GM10248 (cell line): ENCODE results near the gene KLK12.
A peak's percentile ranks its signal among the peaks of the same experiment; 100 is the strongest.

Experiments used
- CTCF ChIA-PET: fragments of 300-600 bp; sonication (Branson Sonifier 250); formaldehyde crosslinking; extraction: SDS; loops from one replicate; lab custom pipeline; 2021; ENCODE audit warnings: antibody characterized with exemption; lab: Yijun Ruan, JAX
- POLR2A ChIA-PET: fragments of 350-650 bp; sonication (Branson Sonifier 250); formaldehyde crosslinking; extraction: SDS; loops from one replicate; lab custom pipeline; 2020; ENCODE audit warnings: antibody characterized with exemption; lab: Yijun Ruan, JAX
- DNase-seq: peaks from one replicate; pipeline ENCODE4 v3.0.0; 2012; ENCODE audit errors: extremely low spot score
- CTCF ChIP-seq: IDR thresholded peaks from 2 replicates; pipeline ENCODE4 v1.5.1; 2012; ENCODE audit warnings: mild to moderate bottlenecking, low read depth; ENCODE audit errors: extremely low read depth, missing control alignments, control extremely low read depth

KLK12 gene

DNA sequence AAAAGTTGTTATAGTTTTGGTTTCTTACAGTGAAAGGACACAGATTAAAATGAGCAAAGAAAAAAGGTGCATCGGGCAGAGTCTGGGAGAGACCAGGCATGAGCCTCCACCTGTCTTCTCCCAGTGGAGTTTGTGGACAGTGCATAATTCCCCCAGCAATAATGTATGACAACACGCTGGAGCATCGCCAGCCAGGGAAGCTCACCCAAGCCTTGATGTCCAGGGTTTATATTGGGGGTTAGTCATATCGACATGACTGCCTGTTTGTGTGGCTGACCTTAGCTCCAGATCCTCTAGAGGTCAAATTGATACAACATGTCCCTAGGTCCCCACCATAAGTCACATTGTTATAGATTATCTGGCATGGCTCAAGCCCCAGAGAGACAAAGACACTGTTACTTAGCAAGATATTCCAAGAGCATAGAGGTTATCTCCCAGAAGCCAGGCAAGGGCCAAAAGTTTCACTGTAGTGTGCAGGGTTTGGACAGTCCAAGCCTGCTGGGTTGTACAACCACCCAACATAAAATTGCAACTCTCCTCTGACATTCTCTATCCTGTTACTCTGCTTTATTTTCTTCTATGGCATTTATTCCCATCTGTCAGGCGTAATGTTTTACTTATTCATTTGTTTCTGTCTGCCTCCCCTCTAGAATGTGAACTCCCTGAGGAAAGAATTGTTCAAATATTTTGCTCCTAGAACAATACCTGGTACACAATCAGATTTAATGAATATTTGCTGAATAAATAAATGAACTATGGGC is 35.7 kb upstream of the KLK12 start:
- DNase-seq, result no peak
- ChIA-PET POLR2A (no interaction called here), CTCF (no interaction called here)
- no peak for TF ChIP-seq CTCF

- POLR2A ChIA-PET, result no interaction called here
- DNase-seq, result no peak
- no peak for TF ChIP-seq CTCF
- CTCF ChIA-PET, result no interaction called here
Measured at GRCh38 chr19:51066393-51067186, 31.8 kb upstream of the KLK12 start.

GRCh38 chr19:51065221-51065960 is 30.6 kb upstream of the KLK12 start:
- no peak for TF ChIP-seq CTCF
- CTCF ChIA-PET, result no interaction called here
- POLR2A ChIA-PET, result no interaction called here
- no peak for DNase-seq

- no peak for TF ChIP-seq CTCF
- ChIA-PET CTCF (no interaction called here), POLR2A (no interaction called here)
- peak; percentile 44 for DNase-seq
Measured at GRCh38 chr19:51064534-51065220, 29.9 kb upstream of the KLK12 start, which contains the start of gene KLK13. TSS of gene KLK13 (minus strand) at chr19:51065092. CDS start at chr19:51065067, 25 bp downstream.

DNA sequence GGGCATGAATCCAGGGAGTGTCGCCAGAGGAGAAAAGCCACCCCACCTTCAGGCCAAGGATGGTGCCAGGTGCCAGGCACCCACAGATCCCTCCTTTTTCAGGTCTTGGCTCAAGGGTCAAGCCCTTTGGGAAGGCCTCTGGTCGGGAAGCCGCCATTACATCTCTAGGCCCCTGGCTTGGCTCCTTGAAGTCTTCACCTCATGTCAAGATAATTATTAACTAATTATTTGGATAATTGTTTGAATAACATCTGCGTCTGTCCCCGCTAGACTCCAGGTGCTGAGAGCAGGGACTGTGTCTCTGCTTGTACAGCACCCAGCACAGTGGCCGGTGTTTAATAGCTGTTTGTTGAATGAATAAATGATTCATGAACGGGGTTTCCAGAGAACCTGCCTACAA is 28.9 kb upstream of the KLK12 start:
- ChIA-PET CTCF (interaction anchor here (1.0 kb wide), 1 partner anchor 29 kb away, joined by 3 read pairs; no protein-coding TSS in a partner anchor), POLR2A (no interaction called here)
- no peak for TF ChIP-seq CTCF
- no peak for DNase-seq

DNA sequence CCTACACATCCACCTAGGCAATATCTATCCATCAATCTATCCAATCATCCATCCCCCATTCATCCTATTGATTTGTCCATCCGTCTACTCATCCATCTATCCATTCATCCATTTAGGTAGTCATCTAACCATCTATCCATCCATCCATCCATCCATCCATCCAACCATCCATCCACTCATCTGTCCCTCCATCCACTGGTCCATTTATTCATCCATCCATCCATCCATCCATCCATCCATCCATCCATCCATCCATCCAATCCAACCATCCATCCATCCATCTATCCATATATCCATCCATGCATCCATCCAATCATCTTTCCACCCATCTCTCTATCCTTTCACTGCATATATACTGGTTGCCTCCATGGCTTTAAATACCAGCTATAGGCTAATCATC is 26.2 kb upstream of the KLK12 start:
- CTCF ChIA-PET, result no interaction called here
- TF ChIP-seq CTCF, result no peak
- POLR2A ChIA-PET, result no interaction called here
- no peak for DNase-seq
